HG03354 (cell line): ENCODE data around the gene EXOG.
"Not testable (repeated sequence)": the region's sequence is repeated elsewhere in the genome, so short reads cannot be mapped to it uniquely, and the experiment has no call there.

Experiments
- ATAC-seq: cut with Tn5 transposase; IDR thresholded peaks from one replicate; pipeline ENCODE4 v1.9.1; 2021; ENCODE audit warnings: mild to moderate bottlenecking; ENCODE audit not compliant: unreplicated experiment, poor library complexity, severe bottlenecking

EXOG gene

DNA sequence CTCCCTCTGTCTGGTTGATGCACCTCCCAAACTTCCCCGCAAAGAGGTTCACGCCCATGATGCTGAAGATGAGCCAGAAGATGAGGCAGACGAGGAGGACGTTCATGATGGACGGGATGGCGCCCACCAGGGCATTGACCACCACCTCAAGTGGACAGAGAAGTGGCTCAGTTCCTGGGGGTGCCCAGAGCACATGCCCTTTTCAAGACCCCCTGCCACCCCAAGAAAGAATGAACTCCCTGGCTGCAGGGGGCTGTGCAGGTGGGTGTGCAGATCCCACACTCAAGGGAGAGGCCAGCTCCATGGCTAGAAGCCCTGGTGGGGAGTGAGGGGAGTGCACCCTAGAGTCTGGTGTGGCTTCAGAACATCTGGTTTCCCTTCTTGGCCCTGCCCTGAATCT lies 64.1 kb downstream of the EXOG start:
- no peak for ATAC-seq

GRCh38 chr3:38560996-38561717 lies 65.0 kb downstream of the EXOG start:
- no peak for ATAC-seq

DNA sequence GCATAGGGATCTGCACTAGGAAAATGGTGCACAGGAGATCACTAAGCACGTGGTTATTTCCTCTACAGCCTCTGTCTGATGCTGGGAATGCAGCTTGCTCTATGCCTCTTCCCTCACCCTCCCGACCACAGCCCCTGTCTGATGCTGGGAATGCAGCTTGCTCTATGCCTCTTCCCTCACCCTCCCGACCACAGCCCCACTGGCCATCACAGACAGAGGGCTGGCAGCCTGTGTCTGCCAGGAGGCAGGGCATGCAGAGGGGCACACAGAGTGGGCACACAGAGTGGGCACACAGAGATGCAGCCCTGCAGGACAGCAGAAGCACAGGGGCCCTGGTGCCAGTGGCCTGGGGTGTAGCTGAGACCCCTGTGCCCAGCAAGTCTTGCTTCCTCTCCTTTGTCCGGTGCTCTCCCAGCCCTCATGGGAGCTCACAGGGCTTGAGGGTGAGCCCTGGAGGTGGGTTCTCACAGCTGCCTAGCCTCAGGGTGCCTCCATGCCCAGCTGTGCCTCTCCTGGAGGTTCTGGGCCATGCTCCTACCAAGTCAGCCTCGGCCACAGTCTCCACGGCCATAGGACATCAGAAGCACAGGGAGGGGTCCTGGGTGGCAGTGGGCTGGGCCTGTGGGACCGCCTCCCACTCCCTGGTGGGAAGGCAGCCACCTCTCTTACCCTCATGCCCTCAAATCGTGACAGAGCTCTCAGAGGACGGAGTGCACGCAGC lies 65.8 kb downstream of the EXOG start:
- ATAC-seq: no peak

DNA sequence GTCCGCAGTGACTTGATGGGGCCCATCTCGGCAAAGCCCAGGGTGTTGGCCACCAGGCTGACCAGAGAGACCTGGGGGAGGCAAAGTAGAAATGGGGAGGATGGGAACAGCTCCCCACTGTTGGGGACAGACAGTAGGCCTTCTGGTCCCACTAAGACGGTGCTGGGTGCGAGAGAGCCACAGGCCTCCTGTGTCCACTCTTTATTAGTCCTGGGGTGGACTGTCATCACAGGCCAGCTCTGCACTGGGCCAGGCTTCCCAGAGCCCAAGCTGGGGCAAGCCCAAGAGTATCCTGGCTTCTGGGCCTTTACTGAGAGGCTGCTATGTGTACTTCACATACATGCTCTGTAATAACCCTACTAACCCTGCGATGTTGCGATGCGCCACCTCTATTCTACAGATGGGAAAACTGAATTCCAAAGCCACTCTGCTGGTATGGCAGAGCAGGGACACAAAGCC lies 66.4 kb downstream of the EXOG start:
- ATAC-seq: no peak

DNA sequence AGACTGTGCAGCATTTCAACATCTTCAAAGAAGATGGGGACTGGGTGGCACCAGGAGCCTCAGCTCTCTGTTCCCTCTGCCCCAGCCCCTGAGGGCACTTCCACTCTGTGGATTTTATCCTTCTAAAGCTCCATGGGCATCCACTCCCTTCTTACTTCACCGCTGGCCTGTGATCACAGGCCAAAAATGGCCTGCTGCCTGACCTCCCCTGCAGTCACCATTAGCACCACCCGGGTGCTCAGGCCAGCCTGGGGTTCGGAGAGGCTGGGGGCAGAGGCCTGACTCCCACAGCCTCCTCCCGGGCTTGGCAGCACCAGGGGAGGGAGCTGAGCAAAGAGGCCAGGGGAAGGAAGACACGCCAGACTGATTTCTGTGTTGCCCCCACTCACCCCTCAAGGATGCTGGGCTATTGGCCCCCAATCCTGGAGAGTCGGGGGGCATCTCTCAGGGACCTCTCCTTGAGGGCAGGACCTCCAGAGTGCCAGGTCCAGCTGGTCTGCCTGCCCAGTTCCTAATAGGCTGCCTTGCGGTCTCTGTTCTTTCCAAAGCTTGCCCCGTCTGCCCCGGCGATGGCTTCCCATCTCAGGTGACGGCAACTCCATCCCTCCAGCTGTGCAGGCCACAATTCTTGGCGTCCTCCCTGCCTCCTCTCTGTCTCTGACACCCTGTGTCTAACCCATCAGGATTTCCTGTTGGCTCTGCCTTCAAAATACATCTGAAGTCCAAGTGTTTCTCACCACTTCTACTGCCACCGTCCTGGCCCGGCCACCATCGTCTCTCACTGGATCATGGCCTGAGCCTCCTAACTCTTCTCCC lies 67.1 kb downstream of the EXOG start:
- no peak for ATAC-seq

DNA sequence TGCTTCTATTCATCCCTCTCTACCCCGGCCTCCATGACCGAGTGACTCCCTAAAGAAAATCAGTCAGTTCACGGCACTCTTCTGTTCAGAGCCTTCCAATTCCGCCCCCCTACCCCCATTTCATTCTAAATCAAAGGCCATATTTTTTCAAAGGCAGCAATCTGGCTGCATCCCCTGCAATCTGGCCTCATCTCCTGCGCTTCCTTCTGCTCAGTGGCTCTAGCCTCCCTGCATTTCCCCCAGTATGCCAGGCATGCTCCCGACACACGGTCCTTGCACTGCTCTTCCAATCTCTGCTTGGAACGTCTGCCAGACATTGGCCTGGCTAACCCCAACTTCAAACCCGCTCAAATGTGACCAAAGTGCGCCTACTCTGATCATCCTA lies 67.7 kb downstream of the EXOG start:
- ATAC-seq: no peak

GRCh38 chr3:38564631-38565338 lies 68.6 kb downstream of the EXOG start:
- no peak for ATAC-seq

DNA sequence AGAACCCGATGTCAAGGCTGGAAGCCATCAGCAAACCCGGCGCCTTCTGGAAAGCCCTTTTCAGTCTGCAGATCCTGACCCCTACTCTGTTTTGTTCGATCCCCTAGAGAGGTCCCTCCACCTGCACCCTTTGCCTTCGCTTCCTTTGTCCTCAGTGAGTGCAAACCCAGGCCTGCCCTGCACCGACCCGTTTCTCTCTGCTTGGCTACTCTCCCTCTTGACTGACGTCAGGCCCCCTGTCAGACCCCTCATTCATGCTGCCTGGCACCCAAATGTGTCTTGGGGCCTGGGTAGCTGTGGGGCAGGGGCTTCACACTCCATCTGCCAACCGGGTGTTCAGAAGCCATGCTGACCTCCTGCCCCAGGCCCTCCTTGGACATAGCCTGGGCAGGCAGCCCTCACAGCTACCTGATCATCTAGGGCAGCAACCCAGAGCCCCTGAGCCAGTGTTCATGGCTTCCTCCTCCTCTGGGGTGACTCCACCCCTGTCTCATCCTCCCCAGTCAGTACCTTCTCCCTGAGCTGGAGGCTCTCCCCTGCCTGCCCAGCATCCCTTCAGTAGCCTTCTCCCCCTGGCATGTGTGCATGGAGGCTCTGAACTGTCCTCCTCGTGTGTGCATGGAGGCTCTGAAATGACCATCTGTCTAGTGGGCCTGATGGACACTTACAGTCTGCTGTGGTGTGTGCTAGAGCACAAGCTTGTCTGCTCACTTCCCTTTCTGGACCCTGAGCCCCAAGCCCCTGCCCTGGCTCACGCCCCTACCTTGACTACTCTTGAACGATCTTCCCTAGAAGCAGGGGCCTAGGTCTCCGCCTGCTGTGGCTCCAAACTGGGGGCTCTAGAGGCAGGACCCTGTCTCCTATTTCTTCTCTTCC lies 69.4 kb downstream of the EXOG start:
- ATAC-seq: no peak

- no peak for ATAC-seq
These were observed 70.0 kb downstream of the EXOG start for GRCh38 chr3:38566215-38566528.

DNA sequence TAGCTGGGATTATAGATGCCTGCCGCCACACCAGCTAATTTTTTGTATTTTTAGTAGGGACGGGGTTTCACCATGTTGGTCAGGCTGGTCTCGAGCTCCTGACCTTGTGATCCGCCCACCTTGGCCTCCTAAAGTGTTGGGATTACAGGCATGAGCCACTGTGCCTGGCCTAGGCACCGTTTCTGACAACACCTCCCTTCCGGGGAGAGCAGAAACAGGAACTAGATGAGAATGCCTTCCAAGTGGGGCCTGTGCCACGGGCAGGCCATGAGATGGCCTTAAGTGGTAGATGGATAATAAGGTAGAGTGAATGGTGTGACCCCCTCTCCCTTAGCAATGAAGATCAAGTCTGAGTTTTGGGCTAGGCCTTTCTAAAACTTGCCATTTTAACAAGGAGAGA lies 70.7 kb downstream of the EXOG start:
- not testable (repeated sequence) for ATAC-seq

- ATAC-seq: no peak
These were observed 71.4 kb downstream of the EXOG start for GRCh38 chr3:38567498-38567897.

DNA sequence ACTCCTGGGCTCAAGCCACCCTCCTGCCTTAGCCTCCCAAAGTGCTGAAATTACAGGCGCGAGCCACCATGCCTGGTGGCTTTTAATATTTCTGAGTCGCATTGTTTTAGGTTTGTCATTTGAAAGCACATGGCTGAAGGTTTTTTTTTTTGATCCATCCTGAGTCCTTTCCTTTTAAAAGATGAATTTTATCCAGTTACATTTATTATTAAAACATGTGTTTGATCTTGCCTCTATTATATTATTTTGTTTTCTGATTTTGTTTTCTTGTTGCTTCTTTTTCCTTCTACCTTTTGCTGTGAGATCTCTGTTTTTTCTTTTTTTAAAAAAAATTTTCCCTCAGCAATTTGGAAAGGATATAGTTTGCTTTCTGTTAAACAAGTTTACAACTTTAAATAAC lies 77.0 kb downstream of the EXOG start:
- ATAC-seq: no peak

GRCh38 chr3:38573556-38573955 lies 77.4 kb downstream of the EXOG start:
- no peak for ATAC-seq

- no peak for ATAC-seq
These were observed 78.5 kb downstream of the EXOG start for GRCh38 chr3:38574411-38575278.

DNA sequence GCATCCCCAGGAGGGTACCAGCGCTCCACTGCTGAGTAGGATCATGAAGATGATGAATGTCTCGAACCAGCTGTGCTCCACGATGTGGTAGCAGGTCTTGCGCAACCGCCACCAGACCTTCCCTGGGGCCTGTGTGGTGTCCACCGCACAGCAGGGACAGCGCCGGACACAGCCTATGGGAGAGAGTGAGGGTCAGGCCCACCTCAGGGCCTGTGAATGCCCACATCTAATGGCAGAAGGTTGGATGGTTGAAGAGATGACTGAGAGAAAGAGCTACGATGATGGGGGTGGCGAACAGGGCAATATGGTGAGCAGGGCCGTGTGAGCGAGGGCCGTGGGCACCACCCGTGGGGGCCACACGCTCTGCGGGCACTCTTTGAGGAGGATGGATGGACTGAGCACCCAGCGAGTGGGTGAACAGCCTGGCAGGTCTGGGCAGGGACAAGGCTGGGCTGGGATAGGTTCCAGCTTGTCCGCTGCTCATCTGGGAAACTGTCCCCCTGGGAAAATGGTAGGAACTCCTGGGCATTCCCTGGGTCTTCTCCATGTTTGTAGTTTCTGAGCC lies 79.2 kb downstream of the EXOG start:
- no peak for ATAC-seq
